Measurements from ENCODE around the gene TMEM245.

GRCh38 chr9:109115931-109116526 is 3.7 kb downstream of the TMEM245 start:
- TF ChIP-seq NFYB (IDR thresholded peaks at IDR 0.05; ENCODE audit: insufficient read depth, low read depth, low read length) = no peak
- no peak for TF ChIP-seq POLR2AphosphoS2 (IDR thresholded peaks at IDR 0.05; ENCODE audit: low read depth, low read length)
- TF ChIP-seq POLR2A (IDR thresholded peaks at IDR 0.05; ENCODE audit: low read depth, low read length) = no peak
